Ishikawa (cell line): ENCODE data around the gene PDE4D.

Source experiments
- CEBPB ChIP-seq: IDR thresholded peaks from 2 replicates; pipeline ENCODE4 v1.6.1; 2012
- CREB1 ChIP-seq: IDR thresholded peaks from 2 replicates; pipeline ENCODE4 v1.6.1; 2012; ENCODE audit warnings: low read depth
- EGR1 ChIP-seq: IDR thresholded peaks from 2 replicates; pipeline ENCODE4 v1.6.1; 2012
- EP300 ChIP-seq: IDR thresholded peaks from 2 replicates; pipeline ENCODE4 v1.6.1; 2012; ENCODE audit warnings: borderline replicate concordance
- FOXM1 ChIP-seq: IDR thresholded peaks from 2 replicates; pipeline ENCODE4 v1.6.1; 2012; ENCODE audit warnings: low read depth, borderline replicate concordance
- NFIC ChIP-seq: IDR thresholded peaks from 2 replicates; pipeline ENCODE4 v1.6.1; 2012
- RAD21 ChIP-seq: IDR thresholded peaks from 2 replicates; pipeline ENCODE4 v1.6.1; 2012; ENCODE audit warnings: low read depth
- TAF1 ChIP-seq: IDR thresholded peaks from 2 replicates; pipeline ENCODE4 v1.6.1; 2012; ENCODE audit warnings: low read depth, mild to moderate bottlenecking
- TCF12 ChIP-seq: IDR thresholded peaks from 2 replicates; pipeline ENCODE4 v1.6.1; 2012; ENCODE audit warnings: low read depth
- TEAD4 ChIP-seq: IDR thresholded peaks from 2 replicates; pipeline ENCODE4 v1.6.1; 2012
- YY1 ChIP-seq: IDR thresholded peaks from 2 replicates; pipeline ENCODE4 v1.6.1; 2012; ENCODE audit warnings: low read depth
- ZBTB7A ChIP-seq: IDR thresholded peaks from 2 replicates; pipeline ENCODE4 v1.6.1; 2012; ENCODE audit warnings: low read depth
- TF ChIP-seq, protein P1 (sequence below): IDR thresholded peaks from 2 replicates; pipeline ENCODE4 v1.6.1; 2012; ENCODE audit warnings: low read depth, mild to moderate bottlenecking
- TF ChIP-seq, protein P2 (sequence below): IDR thresholded peaks from 2 replicates; pipeline ENCODE4 v1.6.1; 2012
- TF ChIP-seq, protein P3 (sequence below): IDR thresholded peaks from 2 replicates; pipeline ENCODE4 v1.6.1; 2012

Gene PDE4D

DNA sequence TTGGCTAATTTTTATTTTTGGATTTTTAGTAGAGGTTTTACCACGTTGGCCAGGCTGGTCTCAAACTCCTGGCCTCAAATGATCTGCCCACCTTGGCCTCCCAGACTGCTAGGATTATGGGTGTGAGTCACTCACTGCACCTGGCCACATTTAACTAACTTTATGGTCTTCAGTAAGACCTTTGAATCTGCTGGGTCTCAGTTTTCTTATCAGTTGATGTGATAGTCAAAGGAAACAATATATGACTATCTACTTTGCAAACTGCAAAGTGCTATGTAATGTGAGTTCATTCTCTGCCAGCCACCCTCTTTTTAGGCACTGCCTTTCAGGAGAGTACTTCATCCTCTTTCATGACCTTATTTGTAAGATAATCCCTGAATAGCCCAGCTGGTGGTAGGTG is 474.7 kb downstream of the PDE4D start:
- TF ChIP-seq CEBPB (no peak), EGR1 (no peak), TEAD4 (no peak), YY1 (no peak), NFIC (no peak)
- TF ChIP-seq, protein P1, sequence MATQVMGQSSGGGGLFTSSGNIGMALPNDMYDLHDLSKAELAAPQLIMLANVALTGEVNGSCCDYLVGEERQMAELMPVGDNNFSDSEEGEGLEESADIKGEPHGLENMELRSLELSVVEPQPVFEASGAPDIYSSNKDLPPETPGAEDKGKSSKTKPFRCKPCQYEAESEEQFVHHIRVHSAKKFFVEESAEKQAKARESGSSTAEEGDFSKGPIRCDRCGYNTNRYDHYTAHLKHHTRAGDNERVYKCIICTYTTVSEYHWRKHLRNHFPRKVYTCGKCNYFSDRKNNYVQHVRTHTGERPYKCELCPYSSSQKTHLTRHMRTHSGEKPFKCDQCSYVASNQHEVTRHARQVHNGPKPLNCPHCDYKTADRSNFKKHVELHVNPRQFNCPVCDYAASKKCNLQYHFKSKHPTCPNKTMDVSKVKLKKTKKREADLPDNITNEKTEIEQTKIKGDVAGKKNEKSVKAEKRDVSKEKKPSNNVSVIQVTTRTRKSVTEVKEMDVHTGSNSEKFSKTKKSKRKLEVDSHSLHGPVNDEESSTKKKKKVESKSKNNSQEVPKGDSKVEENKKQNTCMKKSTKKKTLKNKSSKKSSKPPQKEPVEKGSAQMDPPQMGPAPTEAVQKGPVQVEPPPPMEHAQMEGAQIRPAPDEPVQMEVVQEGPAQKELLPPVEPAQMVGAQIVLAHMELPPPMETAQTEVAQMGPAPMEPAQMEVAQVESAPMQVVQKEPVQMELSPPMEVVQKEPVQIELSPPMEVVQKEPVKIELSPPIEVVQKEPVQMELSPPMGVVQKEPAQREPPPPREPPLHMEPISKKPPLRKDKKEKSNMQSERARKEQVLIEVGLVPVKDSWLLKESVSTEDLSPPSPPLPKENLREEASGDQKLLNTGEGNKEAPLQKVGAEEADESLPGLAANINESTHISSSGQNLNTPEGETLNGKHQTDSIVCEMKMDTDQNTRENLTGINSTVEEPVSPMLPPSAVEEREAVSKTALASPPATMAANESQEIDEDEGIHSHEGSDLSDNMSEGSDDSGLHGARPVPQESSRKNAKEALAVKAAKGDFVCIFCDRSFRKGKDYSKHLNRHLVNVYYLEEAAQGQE, result no peak

DNA sequence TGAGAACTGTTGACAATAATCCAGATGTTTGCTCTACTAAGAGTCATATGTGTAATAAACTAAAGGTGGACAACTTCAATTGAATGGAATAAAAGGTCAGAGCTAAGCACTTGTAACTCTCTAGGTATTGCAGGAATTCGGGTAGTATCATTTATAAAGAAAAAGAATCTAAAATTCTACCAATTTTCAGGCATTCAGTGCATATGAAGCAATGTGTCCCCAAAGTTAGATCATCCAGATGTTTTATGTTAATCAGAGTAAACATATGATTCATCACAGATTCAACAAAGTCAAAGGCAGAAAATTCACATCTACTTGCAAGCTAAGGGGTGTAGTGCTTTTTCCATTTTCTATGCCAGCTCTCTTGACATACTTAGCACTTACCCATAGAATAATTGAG is 477.1 kb downstream of the PDE4D start:
- TF ChIP-seq CEBPB (no peak), YY1 (no peak), TCF12 (no peak), TEAD4 (no peak), NFIC (no peak), EP300 (no peak), RAD21 (no peak), CREB1 (no peak), ZBTB7A (no peak), FOXM1 (no peak), TAF1 (no peak), EGR1 (no peak)
- TF ChIP-seq, protein P2, sequence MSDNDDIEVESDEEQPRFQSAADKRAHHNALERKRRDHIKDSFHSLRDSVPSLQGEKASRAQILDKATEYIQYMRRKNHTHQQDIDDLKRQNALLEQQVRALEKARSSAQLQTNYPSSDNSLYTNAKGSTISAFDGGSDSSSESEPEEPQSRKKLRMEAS, result no peak
- TF ChIP-seq, protein P1, result no peak
- TF ChIP-seq, protein P3, sequence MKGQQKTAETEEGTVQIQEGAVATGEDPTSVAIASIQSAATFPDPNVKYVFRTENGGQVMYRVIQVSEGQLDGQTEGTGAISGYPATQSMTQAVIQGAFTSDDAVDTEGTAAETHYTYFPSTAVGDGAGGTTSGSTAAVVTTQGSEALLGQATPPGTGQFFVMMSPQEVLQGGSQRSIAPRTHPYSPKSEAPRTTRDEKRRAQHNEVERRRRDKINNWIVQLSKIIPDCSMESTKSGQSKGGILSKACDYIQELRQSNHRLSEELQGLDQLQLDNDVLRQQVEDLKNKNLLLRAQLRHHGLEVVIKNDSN, result no peak

DNA sequence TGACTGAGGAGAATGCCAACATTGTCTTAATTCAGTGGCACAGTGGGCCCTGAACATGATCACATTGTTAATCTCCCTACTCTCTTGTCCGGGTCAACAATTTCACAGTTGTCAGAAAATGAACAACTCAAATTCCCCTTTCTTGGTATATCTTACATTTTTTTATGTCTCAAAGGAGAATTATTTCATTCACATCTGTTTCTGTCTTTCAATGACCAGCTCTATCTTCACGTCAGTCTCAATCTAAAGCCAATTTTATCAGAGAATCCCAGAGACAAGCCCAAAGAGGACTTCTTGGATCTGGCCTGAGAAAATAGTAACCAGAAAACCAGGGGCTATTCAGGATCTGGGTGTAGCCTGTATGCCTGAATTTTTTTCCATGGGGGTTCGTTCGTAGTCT is 477.5 kb downstream of the PDE4D start:
- TF ChIP-seq RAD21, result no peak
- no peak for TF ChIP-seq CEBPB
- no peak for TF ChIP-seq NFIC
- no peak for TF ChIP-seq FOXM1
- TF ChIP-seq EP300, result no peak
- TF ChIP-seq TCF12, result no peak
- TF ChIP-seq YY1, result no peak
- TF ChIP-seq ZBTB7A, result no peak
- no peak for TF ChIP-seq TEAD4
- TF ChIP-seq, protein P1, result no peak

DNA sequence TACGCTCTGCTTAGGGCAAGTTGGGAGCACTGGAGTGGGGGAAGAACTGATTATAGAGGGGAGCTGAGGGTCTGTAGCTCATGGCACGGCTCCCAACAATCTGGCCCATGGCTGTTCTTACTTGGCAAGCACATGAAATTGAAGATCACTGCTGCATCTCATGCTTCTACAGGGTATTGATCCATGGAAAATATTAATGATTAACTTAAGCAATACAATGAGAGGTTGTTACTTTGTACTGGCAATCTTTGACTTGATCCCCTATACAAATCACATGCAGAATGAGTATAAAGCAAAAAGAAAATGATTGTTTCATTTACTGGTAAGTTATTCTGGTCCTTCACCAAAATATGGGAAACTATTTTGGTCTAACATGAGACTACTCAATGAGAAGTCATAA is 481.1 kb downstream of the PDE4D start:
- TF ChIP-seq RAD21 (no peak), NFIC (no peak), CEBPB (no peak), ZBTB7A (no peak), FOXM1 (no peak), TAF1 (no peak)
- TF ChIP-seq, protein P2, result no peak

DNA sequence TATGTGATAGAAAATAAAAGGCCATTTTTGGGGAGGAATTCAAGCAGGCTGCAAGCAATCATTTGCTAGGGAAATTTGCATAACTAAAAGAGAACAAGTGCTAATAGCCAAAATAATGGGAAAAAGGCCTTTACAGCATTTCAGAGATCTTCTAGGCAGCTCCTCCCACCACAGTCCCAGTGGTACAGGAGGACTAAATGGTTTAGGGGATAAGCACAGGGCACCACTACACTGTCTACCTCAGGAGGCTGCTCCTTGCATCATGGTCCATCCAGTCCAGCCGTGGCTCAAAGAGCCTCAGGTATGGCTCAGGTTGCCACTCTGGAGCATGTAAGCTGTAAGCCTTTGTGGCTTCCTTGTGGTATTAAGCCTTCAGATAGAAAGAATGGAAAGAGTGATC is 485.6 kb downstream of the PDE4D start:
- no peak for TF ChIP-seq EGR1

DNA sequence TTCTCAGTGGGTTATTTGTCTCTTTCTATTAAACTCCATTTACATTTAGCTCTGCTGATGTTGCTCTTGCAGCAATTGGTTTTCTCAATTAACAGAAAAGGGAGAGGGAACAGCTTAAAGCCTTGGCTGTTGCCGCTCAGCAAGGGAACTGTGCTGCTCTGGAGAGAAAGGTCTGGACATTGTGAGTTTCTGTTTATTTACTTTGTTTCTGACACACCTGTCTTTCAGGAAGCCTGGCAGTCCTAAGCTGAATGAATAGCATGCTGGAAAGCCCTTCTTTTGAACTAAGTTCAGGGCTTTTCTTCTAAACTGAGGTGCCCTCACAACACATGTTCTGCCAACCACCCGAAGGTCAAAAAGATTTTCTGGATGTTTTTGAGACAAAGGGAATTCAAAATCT is 491.9 kb downstream of the PDE4D start:
- TF ChIP-seq RAD21 (no peak), CREB1 (no peak), CEBPB (no peak), YY1 (no peak), TEAD4 (no peak), FOXM1 (no peak), TAF1 (no peak), EP300 (no peak)
- TF ChIP-seq, protein P3, result no peak
- TF ChIP-seq, protein P2, result no peak
